NCI-H2171 treated with DMSO at 0.1 percent for 48 hours (cell line): ENCODE measurements around the gene ASTN2.

ENCODE experiments used
- DNase-seq: peaks from one replicate; lab custom pipeline; 2025; lab: John Stamatoyannopoulos, UW

The ASTN2 gene

GRCh38 chr9:116661037-116661954, 753.6 kb downstream of the ASTN2 start:
- DNase-seq: peak; percentile 83

GRCh38 chr9:116658265-116658664, 756.6 kb downstream of the ASTN2 start:
- DNase-seq: no peak

GRCh38 chr9:116656977-116657376, 757.9 kb downstream of the ASTN2 start:
- no peak for DNase-seq

DNA sequence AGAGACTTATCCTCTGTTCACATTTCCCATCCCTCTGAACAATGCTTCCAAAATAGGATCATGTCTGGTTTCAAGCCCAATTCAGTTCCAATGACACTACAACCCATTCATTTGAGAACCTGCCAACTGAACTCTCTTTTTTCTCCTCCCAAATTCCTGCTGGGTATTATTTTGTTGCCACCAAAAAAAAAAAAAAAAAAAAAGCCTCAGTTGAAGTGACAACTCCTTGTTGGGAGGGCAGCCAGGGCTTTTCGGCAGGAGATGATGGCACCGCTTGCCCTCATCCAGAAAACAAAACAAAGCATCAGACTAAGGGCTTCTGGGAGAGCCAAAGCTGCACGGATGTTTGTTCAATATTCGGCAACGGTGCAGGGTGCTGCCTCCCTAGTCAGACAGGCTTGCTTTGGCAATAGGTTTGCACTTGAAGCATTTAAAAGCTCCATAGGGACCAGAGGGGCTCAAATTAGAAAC, 758.3 kb downstream of the ASTN2 start:
- DNase-seq: no peak

- no peak for DNase-seq
Measured at GRCh38 chr9:116654059-116654355, 760.9 kb downstream of the ASTN2 start.

- DNase-seq: peak; percentile 17
Measured at GRCh38 chr9:116653348-116654058, 761.4 kb downstream of the ASTN2 start.

- no peak for DNase-seq
Measured at GRCh38 chr9:116647515-116647809, 767.4 kb downstream of the ASTN2 start.

GRCh38 chr9:116646661-116647514, 768.0 kb downstream of the ASTN2 start:
- peak; percentile 44 for DNase-seq

GRCh38 chr9:116644091-116644688, 770.7 kb downstream of the ASTN2 start:
- DNase-seq: no peak

DNA sequence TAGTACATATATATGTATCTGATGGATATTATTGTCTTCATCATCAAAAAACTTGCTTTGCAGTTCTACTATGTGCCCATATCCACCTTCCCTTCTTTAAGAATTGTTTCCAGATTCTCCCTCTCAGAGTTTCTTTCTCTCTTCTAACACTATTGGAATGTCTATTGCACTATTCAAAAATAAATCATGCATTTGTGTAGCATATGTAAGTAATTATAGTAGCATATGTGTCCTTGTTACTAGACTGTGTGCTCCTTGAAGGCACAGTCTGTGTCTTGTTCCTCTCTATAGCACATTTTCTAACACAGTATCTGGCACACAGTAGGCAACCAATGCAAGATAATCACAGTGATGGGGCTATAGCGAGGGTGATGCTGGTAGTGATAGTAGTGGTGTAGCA, 771.2 kb downstream of the ASTN2 start:
- no peak for DNase-seq

GRCh38 chr9:116641292-116642059, 773.4 kb downstream of the ASTN2 start:
- DNase-seq: no peak

- no peak for DNase-seq
Measured at GRCh38 chr9:116639251-116639741, 775.6 kb downstream of the ASTN2 start.

- DNase-seq: no peak
Measured at GRCh38 chr9:116635908-116636307, 778.9 kb downstream of the ASTN2 start.

- DNase-seq: no peak
Measured at GRCh38 chr9:116632990-116633838, 781.6 kb downstream of the ASTN2 start.

- no peak for DNase-seq
Measured at GRCh38 chr9:116629634-116630033, 785.2 kb downstream of the ASTN2 start.

GRCh38 chr9:116628716-116629115, 786.1 kb downstream of the ASTN2 start:
- no peak for DNase-seq

DNA sequence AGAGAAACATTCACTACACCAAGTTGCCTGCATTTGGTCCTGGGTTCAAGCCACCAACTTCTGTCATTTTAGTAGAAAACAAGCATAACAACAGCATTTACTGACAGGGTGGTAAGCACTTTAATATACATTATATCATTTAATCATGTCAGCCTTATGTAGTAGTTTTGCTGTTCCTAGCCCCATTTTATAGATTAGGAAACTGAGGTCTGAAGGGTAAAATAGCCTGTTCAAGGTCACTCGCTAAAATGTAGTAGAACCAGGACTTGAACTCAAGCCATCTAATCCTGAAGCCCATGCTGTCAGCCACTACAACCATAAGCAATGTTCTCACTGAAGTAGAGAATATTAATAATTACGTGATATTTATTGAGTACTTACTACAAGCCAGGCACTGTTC, 787.4 kb downstream of the ASTN2 start:
- no peak for DNase-seq

GRCh38 chr9:116626762-116627161, 788.1 kb downstream of the ASTN2 start:
- DNase-seq: no peak

- no peak for DNase-seq
Measured at GRCh38 chr9:116623715-116624114, 791.1 kb downstream of the ASTN2 start.

- no peak for DNase-seq
Measured at GRCh38 chr9:116617389-116617788, 797.5 kb downstream of the ASTN2 start.
